GM19193 (cell line): ENCODE data around the gene CAP2.
A peak's percentile ranks its signal among the peaks of the same experiment; 100 is the strongest.

Source experiments
- POLR2A ChIP-seq: IDR thresholded peaks from 4 replicates; pipeline ENCODE4 v1.6.1; 2011; ENCODE audit not compliant: insufficient read depth, insufficient read length; ENCODE audit errors: extremely low read depth

Gene CAP2

DNA sequence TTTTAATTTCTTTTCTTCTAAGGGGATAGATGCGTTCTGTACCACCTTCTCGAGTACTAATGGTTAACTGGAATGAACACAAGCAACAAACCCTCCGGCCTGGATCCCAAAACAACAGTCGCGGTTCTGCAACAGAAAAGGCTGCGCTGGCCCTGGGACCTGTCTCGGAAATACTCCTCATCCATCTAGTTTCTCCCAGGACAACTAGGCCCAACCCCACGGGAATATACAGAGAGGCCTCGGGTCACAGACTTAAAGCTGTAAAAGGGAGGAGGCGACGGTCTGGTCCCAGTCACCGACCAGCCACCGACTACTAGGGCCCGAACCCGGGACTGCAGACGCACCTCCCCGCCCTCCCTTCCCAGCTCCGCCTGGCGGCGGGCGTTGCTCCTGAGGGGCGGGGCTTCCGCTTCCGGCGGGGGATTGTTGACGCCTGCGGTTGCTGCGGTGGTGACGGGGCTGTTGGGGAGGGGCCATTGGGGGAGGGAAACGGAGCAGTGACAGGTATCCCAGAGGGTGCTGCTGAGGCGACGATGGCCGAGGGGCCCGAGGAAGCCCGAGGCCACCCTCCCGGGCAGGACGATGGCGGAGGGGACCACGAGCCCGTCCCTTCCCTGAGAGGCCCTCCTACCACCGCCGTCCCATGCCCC is 206.6 kb downstream of the CAP2 start, which contains the start of gene FAM8A1:
Gene FAM8A1 (plus strand): TSS at position 426 of the 650 bp plus-strand sequence. CDS start 108 bp downstream, at position 534.
- TF ChIP-seq POLR2A: peak; percentile 51

- peak; percentile 13 for TF ChIP-seq POLR2A
Measured at GRCh38 chr6:17600527-17601385, 207.4 kb downstream of the CAP2 start.

DNA sequence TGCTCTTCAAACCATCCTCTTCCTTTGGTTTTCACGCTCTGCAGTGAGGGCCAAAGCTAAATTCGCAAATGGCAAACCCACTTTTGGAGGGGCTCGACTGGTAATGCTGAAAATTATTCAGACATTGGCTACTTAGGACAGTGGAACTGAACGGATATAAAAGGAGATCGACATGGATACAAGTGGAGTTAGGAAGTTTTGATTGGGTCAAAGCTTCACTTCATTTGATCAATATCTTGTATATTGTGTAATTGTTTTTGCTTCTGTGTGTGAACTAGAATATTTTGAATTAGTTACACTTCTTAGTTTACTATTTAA is 207.9 kb downstream of the CAP2 start:
- TF ChIP-seq POLR2A: no peak

DNA sequence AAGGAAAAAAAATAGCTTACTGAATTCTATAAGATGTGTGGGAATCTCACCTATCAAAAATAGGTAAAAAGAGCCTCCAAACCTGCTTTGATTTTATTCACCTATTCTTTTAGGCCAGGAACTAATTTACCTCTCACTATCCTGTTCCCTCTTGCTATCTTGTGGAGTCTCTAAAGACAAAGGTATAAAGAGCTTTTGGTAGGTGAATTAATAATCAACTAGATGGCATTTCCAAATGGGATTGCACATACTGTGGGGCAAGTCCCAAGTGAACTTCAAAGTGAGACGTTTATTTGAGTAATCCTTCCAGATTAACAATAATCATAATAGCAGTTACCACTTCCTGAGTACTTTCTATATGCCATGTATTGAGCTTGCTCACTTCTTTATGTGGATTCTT is 209.5 kb downstream of the CAP2 start:
- no peak for TF ChIP-seq POLR2A

- no peak for TF ChIP-seq POLR2A
Measured at GRCh38 chr6:17606606-17607005, 213.2 kb downstream of the CAP2 start.
